ENCODE results near the gene MAGT1.

The MAGT1 gene

DNA sequence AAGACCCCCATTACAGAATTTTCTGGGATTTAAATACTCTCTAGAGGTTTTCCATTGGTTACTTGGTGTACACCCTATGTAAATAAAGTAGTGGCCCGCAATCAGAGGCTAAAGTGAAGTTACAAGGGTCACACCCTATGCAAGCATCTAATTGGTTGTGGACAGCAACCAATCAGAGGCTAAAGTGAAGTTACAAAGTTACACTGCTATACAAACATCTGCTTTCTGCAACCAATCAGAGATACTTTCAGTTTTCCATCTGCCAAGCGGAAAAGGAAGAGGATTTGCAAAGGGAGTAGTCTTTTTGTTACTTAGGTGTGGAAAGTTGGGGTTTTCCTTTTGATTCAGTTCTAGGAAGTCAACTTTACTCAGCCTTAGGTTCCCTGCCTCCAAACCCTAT is 107.2 kb downstream of the MAGT1 start:
- ChIA-PET CTCF (no interaction called here), POLR2A (no interaction called here)
- Histone ChIP-seq H3K4me1 (ENCODE audit: control insufficient read depth, insufficient read depth, low read length) (no peaks in the 10 kb centered on the region), H3K27ac (ENCODE audit: extremely low read depth, low read depth, low read length) (no peak overlapping the region), H3K4me3 (ENCODE audit: low read depth, low read length) (no peak overlapping the region), H3K36me3 (ENCODE audit: control insufficient read depth in 2 of 2, insufficient read depth in 1 of 2, low read length in 2 of 2) (no peaks in the 10 kb centered on the region; a peak in 1 of 3 replicates), H3K9me3 (ENCODE audit: control insufficient read depth, insufficient read depth, low read depth, low read length) (no peaks in the 10 kb centered on the region; the same call in 1 of the 2 replicates)
- TF ChIP-seq SP2 (tag by site-specific recombination; IDR thresholded peaks at IDR 0.05), result peak; percentile 36
- no peak for TF ChIP-seq ZNF768 (tag by site-specific recombination; IDR thresholded peaks at IDR 0.05)
- no peak for TF ChIP-seq ZBTB1 (tag by site-specific recombination; IDR thresholded peaks at IDR 0.05)
- no peak for TF ChIP-seq ZNF629 (tag by site-specific recombination; IDR thresholded peaks at IDR 0.05)
- TF ChIP-seq ZNF571 (tag by site-specific recombination; IDR thresholded peaks at IDR 0.05), result no peak
- no peak for TF ChIP-seq ZNF830 (tag by site-specific recombination; IDR thresholded peaks at IDR 0.05; ENCODE audit: low read depth)
- no peak for TF ChIP-seq ZNF223 (tag by site-specific recombination; IDR thresholded peaks at IDR 0.05)

DNA sequence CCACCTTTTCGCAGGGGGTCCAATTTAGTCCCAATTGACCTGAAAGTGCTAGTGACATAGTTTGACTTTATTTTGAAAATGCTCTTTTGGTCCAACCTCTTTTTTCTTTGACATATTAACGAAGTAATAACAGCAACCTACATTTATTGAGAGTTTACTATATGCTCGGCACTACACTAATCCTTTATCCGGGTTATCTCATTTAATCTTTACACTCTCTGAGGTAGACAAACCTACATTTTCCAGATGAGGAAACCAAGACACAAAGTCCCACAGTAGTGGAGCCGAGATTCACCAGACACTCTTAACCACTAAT is 108.9 kb downstream of the MAGT1 start:
- POLR2A ChIA-PET, result interaction anchor here (1.0 kb wide), 1 partner anchor 113 kb away, joined by 4 read pairs; the partner anchor contains the start of gene COX7B
- CTCF ChIA-PET, result no interaction called here
- H3K9me3 ChIP-seq (ENCODE audit: control insufficient read depth, insufficient read depth, low read depth, low read length), result no peaks in the 10 kb centered on the region; the same call in 1 of the 2 replicates
- H3K4me1 ChIP-seq (ENCODE audit: control insufficient read depth, insufficient read depth, low read length), result no peaks in the 10 kb centered on the region
- H3K36me3 ChIP-seq (ENCODE audit: control insufficient read depth in 2 of 2, insufficient read depth in 1 of 2, low read length in 2 of 2), result no peaks in the 10 kb centered on the region; a peak in 1 of 3 replicates
- no peak overlapping the region; the same call in 1 of the 2 replicates for H3K4me3 ChIP-seq (ENCODE audit: low read depth, low read length)
- H3K27ac ChIP-seq (ENCODE audit: extremely low read depth, low read depth, low read length), result peak overlapping the region; percentile 99
- TF ChIP-seq ZFHX2 (tag by site-specific recombination; conservative IDR thresholded peaks at IDR 0.05) (no peak), ZBTB17 (tag by site-specific recombination; IDR thresholded peaks at IDR 0.05) (no peak), SP3 (tag by site-specific recombination; IDR thresholded peaks at IDR 0.05) (0 out of 2 replicates have a peak, but pooled peaks have one; percentile 7), ZNF555 (tag by site-specific recombination; conservative IDR thresholded peaks at IDR 0.05) (no peak), ZBTB48 (tag by site-specific recombination; IDR thresholded peaks at IDR 0.05) (no peak), WT1 (tag by site-specific recombination; IDR thresholded peaks at IDR 0.05) (no peak), HOXA7 (CRISPR knock-in tag; IDR thresholded peaks at IDR 0.05; ENCODE audit: borderline replicate concordance) (no peak), ZNF335 (tag by site-specific recombination; conservative IDR thresholded peaks at IDR 0.05) (peak; percentile 76), GLI2 (tag by site-specific recombination; IDR thresholded peaks at IDR 0.05; ENCODE audit: borderline replicate concordance, low read depth) (no peak), KLF1 (tag by site-specific recombination; IDR thresholded peaks at IDR 0.05) (no peak), ZNF146 (tag by site-specific recombination; IDR thresholded peaks at IDR 0.05) (no peak), ZNF274 (IDR thresholded peaks at IDR 0.05; ENCODE audit: low read length) (no peak), ZNF274 (tag by site-specific recombination; IDR thresholded peaks at IDR 0.05; ENCODE audit: borderline replicate concordance) (no peak), ZEB2 (tag by site-specific recombination; IDR thresholded peaks at IDR 0.05) (0 out of 2 replicates have a peak, but pooled peaks have one; percentile 31), ZNF629 (tag by site-specific recombination; IDR thresholded peaks at IDR 0.05) (0 out of 2 replicates have a peak, but pooled peaks have one; percentile 6), ZNF664 (tag by site-specific recombination; IDR thresholded peaks at IDR 0.05) (peak; percentile 100)
- TF ChIP-seq, protein P1, sequence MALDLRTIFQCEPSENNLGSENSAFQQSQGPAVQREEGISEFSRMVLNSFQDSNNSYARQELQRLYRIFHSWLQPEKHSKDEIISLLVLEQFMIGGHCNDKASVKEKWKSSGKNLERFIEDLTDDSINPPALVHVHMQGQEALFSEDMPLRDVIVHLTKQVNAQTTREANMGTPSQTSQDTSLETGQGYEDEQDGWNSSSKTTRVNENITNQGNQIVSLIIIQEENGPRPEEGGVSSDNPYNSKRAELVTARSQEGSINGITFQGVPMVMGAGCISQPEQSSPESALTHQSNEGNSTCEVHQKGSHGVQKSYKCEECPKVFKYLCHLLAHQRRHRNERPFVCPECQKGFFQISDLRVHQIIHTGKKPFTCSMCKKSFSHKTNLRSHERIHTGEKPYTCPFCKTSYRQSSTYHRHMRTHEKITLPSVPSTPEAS (tag by site-specific recombination; IDR thresholded peaks at IDR 0.05), result no peak
- TF ChIP-seq, protein P2, sequence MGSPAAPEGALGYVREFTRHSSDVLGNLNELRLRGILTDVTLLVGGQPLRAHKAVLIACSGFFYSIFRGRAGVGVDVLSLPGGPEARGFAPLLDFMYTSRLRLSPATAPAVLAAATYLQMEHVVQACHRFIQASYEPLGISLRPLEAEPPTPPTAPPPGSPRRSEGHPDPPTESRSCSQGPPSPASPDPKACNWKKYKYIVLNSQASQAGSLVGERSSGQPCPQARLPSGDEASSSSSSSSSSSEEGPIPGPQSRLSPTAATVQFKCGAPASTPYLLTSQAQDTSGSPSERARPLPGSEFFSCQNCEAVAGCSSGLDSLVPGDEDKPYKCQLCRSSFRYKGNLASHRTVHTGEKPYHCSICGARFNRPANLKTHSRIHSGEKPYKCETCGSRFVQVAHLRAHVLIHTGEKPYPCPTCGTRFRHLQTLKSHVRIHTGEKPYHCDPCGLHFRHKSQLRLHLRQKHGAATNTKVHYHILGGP (tag by site-specific recombination; IDR thresholded peaks at IDR 0.05), result no peak
- TF ChIP-seq, protein P3, sequence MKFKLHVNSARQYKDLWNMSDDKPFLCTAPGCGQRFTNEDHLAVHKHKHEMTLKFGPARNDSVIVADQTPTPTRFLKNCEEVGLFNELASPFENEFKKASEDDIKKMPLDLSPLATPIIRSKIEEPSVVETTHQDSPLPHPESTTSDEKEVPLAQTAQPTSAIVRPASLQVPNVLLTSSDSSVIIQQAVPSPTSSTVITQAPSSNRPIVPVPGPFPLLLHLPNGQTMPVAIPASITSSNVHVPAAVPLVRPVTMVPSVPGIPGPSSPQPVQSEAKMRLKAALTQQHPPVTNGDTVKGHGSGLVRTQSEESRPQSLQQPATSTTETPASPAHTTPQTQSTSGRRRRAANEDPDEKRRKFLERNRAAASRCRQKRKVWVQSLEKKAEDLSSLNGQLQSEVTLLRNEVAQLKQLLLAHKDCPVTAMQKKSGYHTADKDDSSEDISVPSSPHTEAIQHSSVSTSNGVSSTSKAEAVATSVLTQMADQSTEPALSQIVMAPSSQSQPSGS (tag by site-specific recombination; IDR thresholded peaks at IDR 0.05; ENCODE audit: low read depth), result peak; percentile 74; the same call in 1 of the 2 replicates
- TF ChIP-seq, protein P4, sequence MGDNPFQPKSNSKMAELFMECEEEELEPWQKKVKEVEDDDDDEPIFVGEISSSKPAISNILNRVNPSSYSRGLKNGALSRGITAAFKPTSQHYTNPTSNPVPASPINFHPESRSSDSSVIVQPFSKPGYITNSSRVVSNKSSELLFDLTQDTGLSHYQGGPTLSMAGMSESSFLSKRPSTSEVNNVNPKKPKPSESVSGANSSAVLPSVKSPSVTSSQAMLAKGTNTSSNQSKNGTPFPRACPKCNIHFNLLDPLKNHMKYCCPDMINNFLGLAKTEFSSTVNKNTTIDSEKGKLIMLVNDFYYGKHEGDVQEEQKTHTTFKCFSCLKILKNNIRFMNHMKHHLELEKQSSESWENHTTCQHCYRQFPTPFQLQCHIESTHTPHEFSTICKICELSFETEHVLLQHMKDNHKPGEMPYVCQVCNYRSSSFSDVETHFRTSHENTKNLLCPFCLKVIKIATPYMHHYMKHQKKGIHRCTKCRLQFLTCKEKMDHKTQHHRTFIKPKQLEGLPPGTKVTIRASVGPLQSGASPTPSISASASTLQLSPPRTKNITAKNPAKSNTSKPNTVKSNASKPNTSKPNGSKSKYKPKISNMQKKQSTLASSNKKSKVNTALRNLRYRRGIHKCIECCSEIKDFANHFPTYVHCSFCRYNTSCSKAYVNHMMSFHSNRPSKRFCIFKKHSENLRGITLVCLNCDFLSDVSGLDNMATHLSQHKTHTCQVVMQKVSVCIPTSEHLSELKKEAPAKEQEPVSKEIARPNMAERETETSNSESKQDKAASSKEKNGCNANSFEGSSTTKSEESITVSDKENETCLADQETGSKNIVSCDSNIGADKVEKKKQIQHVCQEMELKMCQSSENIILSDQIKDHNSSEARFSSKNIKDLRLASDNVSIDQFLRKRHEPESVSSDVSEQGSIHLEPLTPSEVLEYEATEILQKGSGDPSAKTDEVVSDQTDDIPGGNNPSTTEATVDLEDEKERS (tag by site-specific recombination; IDR thresholded peaks at IDR 0.05), result 0 out of 2 replicates have a peak, but pooled peaks have one; percentile 4
